HT-29 (cell line): Measurements from ENCODE around the gene DPY30. TPM values are rescaled to one million over a fixed set of nuclear protein-coding genes. Genes with fewer than 3 reads are reported as not detected.

Source experiments
- DNase-seq: peaks from one replicate; pipeline ENCODE4 v3.0.0-alpha.2; 2015; ENCODE audit warnings: low spot score
- total RNA-seq: library from RNA; depleted of rRNA; stranded (reverse); fragments of >200 nt; shearing (Covaris generic); gene quantifications from 2 replicates; pipeline ENCODE4 v1.2.3, GENCODE V29; 2014

Gene DPY30
- total RNA-seq, 1 experiment from 2014 or later = 63.7 TPM

DNA sequence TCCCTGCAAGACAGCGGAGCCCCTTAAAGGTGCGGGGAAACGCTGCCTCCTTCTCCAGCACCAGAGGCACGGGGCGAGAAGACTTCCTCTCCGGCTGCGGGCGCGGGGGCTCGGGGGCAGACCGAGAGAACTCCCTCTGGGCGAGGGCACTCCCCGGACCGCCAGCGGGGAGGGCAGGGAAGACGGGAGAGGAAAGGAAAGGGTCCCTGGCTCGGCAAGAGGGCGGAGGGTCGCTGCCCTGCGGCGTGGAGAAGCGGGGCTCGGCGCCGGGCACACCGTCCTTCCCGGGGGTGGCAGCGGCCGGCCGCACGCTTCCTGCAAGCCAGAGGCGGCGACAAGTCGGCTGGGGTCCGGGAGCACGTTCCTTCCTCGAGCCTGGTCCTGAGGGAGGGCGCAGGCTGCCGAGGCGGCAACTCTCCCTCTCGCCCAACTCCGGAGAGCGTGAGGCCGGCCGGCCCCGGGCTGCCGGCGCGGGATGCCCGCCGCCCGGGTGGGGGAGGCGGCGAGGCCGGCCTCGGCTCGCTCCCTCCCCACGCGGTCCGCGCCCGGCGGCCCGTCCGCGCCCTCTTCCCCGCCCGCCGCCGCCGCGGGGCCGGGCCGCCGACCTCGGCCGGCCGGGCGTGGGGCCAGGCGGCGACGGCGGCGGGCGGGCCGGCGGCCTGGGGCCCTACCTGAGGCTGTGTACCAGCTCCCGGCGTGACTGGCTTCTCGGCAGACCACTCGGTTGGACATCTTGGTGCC lies 29.9 kb downstream of the DPY30 start:
- peak; percentile 38 for DNase-seq

DNA sequence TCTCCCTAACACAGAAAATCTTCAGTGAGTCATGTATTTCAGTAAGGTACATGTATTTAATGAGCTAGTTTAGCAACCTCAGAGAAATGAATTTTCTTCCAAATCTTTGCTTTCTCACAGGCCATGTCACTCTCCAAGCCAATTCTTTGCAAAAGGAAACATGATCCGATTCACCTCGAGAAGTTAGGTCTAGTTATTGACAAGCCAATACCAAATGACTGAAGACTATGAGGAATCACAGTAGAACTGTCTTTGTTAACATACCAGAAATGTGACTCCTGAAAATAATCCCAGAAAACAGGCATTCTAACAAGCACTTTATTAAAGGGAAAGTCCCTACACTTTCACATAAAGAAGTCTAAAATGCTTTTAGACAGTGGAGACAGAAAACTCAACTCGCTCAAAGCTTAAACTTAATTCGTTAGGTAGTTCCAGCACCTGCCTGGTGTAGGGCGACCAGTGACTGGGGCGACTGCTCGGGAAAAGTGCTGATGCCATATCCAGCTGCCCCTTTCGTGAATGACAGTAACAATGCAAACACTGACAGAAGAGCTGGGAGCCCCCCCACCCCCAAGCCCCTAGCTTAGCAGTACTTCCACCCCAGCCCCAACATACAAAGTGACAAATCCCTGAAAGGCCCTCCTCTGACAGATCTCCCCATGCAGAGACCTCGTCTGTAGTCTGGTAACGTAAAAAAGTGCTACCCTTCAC lies 30.6 kb downstream of the DPY30 start:
- DNase-seq = peak; percentile 50

DNA sequence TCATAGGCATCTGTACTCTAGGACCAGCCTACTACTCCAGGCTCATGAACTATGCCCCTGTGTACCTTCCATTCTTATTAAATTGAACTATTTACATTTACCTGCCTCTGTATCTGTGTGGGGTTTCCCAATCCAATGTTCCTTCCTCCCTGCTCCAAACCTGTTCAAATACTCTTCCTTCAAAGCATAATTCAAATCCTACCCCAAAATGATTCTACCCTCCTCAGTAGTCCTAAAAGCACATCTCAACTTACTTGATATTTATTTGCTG lies 32.5 kb downstream of the DPY30 start:
- DNase-seq = no peak

DNA sequence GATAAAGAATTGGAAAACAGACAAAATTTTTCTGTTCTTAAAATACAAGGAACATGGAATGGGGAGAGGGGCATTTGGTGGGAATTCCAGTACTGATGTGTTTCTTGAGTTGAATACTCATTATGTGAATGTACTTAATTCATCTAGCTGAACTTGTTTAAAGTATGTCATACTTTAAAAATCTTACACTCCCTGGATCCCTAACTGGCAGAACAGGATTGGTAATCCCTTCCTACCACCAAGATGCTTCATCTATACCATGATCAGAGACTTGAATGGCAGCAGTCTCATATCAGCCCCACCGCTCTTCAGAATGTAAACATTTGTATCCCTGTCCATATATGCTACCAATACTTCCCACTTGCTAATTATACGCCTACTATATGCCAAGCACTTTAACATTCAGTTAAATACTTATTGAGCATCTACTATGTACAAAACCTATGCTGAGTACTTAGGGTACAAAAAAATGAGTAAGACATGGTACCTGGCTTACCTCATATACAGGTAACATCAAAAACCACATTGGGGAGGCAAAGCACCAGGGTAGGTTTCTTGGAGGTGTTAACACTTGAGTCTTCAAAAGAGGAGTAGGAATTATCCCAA lies 34.1 kb downstream of the DPY30 start:
- DNase-seq = no peak

DNA sequence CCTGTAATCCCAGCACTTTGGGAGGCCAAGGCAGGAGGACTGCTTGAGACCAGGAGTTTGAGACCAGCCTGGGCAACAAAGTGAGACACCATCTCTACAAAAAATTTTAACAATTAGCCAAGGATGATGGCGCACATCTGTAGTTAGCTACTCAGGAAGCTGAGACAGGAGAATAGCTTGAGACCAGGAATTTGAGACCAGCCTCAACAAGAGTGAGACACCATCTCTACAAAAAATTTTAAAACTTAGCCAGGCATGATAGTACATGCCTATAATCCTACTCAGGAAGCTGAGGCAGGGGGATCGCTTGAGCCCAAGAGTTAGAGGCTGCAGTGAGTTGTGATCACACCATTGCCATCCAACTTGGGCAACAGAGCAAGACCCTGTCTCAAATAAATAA lies 35.8 kb downstream of the DPY30 start:
- DNase-seq = no peak

DNA sequence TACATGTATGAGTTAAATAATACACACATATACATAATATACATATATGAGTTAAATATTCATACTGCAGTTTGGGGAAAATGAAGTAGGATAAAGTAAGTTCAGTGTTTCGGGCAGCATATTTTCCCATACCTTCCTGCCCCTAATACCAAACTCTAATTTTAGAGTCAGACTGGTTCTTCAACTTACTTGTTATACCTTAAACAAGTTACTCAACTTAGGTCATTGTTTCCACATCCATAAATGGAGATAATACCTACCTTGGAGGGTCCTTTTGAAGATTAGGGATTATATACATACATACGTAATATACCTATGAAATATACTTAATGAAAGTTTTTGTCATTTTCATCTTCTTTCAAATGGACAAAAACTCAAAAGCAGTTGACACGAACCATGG lies 37.2 kb downstream of the DPY30 start:
- no peak for DNase-seq

DNA sequence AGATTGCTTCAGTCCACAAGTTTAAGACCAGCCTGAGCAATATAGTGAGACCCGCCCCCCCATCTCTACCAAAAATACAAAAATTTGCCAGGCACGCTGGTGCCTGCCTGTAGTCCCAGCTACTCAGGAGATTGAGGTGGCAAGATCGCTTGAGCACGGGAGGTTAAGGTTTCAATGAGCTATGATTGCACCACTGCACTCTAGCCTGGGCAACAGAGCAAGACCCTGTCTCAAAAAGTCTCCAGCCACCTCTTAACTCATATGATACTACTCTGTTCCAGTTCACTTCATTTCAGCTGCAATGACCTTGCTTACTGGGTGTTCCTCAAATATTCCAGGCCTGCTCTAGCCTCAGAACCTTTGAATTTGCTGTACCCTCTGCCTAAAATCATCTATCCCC lies 40.2 kb downstream of the DPY30 start:
- no peak for DNase-seq

DNA sequence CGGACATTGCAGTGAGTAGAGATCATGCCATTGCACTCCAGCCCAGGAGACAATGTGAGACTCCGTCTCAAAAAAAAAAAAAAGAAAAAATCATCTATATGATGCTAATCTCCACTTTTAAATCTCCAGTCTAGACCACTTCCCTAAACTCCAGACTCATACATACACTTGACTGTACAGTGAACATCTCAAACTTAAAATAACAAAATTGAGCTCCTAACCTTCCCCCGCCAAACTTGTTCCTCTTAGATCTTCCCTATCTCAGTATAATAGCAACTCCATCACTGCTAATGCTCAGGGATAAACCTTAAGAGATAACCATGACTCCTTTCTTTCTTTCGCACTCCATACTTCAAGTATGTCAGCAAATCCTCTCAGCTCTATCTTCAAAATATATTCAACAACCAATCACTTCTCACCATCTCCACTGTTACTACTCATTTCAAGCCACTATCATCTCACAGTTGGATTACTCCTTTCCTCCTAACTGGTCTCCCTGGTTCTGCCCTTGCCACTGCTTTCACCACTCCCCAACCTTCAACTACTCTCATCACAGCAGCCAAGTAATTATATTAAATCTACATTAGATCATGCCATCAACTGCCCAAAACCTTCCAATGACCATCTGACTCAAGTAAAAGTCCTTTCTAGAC lies 40.7 kb downstream of the DPY30 start:
- DNase-seq = no peak

DNA sequence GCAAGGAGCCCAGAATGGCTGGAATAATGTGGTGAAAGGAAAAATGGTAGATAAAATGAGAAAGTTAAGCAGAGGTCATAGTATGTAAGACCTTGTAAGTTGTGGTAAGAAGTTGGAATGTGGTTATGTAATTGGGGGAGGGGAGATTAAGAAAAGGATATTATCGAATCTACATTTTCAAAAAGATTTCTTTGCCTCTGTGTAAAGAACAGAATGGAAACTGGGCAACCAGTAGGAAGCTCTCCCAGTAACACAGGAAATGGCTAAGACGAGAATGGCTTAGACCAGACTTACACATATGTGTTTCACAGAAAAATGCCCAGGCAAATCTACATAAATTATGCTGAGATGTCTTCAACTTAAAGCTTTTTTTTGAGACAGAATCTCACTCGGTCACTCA lies 42.0 kb downstream of the DPY30 start:
- no peak for DNase-seq

DNA sequence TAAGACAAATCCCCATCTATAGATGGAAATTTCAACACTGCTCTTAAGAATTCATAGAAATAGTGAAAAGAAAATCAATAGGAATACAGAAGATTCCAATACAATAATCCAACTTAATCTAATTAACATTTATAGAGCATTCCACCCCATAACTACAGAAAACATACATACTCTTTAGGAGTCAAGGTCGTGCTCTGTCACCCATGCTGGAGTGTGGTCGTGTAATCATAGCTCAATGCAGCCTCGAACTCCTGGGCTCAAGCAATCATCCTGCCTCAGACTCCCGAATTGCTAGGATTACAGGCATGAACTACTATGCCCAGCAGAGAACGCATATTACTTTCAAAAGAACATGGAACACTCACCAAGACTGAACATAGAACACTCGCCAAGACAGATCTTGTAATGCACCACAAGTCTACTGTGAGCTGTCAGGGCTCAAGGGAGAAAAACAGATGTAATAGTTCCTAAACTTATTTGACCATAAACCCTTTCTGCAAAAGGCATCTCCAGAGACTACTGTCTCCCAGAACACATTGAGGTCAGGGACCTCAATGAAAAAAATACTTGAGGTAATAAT lies 42.9 kb downstream of the DPY30 start:
- no peak for DNase-seq

DNA sequence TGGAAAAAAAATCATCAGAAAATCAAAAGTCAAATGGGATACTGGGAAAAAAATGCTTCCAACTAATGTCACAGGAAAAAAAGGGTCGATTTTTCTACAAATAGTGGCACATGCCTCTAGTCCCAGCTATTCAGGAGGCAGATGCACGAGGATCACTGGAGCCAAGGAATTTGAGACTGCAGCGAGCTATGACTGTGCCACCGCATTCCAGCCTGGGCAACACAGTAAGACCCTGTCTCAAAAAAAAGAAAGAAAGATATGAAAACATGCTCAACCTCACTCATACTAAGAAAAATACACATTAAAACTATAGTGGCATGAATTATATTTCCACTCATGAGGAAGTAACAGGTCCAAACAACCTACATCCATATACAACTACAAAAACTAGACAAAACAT lies 46.7 kb downstream of the DPY30 start:
- DNase-seq = no peak

DNA sequence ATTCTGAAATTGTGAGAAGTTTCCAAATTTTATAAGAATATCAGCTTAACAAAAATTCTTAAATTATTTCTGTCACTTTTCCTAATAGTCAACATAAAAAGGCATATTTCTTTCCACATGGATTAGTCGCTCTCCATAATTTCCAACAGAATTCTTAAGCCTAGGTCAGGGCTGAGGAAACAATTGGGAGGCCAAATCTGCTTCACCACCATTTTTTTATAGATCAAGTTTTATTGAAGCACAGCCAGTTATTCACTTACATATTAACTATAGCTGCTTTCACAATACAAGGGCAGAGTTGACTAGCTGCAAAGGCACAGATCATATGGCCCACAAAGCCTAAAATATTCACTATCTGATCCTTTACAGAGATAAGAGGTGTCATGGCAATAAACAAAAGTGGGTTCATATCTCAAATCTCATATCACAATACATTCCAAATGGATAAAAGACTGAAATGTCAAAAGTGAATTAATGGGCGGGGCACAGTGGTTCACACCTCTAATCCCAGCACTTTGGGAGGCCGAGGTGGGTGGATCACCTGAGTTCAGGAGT lies 47.5 kb downstream of the DPY30 start:
- peak; percentile 57 for DNase-seq

DNA sequence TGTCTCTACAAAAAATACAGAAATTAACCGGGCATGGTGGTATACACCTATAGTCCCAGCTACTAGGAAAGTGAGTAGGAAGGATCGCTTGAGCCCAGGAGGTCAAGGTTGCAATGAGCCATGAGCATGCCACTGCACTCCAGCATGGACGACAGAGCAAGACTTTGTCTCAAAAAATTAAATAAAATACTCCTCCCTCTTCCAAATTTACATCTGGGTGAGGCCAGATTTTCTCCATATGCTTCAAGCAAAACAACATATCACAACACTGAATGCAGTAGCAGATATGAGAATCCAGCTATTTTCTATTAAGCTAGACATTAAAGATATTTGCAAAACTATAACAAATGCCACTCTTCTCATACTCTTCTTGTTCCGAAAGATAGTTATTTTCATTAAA lies 49.7 kb downstream of the DPY30 start:
- no peak for DNase-seq

DNA sequence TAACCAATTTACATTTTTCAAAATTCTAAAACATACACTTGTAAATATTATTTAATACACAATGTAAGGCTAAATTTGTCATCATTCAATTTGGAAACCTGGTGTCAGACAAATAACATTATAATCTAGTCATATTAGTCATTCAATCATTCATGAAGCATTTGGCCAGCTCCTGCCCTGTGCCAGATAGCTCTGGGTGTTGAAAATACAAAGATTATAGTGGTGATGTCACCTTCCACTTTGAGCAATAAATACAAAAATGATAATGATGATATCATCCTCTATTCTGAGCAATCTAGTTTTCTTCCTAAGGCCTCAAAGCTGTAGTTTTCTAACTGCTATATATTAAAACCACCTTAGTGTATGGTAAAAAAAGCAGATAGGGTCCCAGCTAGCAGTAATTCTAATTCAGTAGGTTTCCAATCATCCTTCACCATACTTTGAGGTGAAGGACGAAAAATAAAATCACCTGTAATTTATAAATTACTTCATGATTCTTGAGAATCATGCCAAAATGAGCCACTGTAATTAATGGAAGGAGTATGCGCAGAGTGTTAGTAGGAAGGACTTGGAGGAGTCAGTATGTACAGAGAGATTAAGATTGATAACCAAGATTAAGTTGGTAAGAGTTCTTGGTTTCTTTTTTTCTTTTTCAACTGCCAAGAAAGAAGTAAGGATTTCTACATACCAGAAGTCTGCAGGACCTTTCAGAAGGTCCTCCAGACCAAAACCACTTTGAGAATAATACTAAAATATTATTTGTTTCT lies 52.0 kb downstream of the DPY30 start:
- no peak for DNase-seq

DNA sequence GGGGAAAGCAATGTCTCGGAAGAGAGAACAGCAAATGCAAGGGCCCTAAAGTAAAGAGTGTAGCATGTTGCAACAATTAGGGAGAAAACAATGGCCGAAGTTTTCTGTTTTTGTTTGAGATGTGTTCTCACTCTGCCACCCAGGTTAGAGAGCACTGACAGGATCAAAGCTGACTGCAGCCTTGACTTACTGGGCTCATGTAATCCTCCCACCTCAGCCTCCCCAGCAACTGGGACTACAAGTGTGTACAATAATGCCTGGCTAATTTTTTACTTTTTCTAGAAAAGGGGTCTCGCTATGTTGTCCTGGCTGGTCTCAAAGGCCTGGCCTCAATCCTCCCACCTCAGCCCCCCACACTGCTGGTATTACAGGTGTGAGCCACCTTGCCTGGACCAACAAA lies 52.7 kb downstream of the DPY30 start:
- no peak for DNase-seq

DNA sequence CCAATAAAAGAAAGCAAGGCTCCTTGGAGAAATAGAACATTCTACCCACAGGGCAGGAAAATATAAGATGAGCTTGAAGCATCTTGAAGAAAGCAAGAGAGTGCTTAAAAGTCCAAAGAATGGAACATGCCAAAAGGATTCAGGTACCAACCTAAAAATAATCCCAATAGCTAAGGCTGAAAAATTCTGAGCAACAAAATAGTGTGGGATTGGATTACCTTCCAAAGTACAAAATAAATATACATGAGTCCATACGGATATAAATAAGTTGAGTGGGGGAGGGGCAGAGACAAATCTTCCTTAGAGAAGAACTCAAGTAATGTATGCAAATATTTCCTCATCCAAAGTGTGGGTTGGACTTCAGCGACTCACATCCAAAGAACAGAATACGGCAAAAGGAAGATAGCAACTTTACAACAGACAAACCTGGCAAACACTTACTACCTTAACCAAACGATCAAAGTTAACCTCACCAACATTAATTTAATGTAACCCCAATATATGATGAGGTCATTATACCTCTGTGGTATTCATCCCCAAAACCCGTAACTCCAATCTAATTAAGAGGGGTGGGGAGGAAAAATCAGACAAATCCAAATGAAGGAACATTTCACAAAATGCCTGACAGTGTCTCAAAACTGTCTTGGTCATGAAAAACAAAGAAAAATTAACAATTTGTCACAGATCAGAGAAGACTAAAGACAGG lies 55.7 kb downstream of the DPY30 start:
- no peak for DNase-seq

DNA sequence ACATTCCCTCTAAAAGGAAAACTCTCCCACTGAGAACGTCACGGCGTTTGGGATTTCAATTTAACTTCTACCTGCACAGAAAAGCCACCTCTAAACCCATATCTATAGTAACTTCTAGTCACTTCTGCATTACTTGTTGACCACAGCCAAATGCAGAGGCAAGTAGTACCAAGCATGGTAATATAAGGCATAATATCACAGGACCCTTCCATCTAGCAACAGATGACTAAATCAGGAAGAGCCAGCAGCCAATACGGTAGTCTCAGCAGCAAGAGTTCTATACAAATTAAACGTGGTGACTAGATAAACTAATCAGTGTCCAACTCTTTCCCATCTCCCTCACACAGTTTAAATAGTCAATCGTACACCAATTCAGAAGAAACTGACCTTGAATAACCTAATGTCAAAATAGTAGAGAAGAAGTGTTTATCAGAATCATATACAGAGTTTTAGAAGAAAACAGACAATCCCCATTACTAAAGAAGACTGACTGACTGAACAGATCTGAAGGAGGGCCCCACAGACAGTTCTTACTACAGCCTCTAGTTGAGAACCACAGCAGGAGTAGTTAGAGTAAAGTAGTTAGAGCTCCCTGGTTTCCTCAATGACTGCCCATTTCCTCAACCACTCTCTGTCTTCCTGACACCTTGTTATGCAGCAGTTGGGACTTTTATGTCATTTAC lies 58.8 kb downstream of the DPY30 start:
- DNase-seq = peak; percentile 26

DNA sequence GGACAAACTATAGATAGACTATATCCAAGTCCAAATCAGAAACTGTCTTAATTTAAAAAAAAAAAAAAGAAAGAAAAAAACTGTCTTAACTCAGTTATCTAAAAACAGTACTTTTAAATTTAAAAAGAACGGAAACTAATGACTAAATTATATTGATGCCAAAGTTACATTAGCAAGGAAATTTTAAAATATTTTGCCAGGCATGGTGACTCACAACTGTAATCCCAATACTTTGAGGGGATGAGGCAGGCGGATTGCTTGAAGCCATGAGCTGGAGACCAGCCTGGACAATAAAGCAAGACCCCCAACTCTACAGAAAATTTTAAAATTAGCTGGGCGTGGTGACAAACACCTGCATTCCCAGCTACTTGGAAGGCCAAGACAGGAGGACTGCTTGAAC lies 59.6 kb downstream of the DPY30 start:
- DNase-seq = no peak

DNA sequence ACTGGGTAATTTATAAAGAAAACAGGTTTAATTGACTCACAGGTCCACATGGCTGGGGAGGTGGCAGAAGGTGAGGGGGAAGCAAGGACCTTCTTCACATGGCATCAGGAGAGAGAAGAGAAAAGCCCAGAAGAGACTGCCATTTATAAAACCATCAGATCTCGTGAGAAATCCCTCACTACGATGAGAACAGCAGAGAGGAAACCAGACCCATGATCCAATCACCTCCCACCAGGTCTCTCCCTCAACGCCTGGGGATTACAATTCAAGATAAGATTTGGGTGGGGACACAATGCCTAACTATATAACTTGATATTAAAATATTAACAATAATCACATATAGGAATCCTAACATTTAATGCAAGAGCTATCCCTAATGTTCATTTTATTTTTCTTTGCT lies 60.6 kb downstream of the DPY30 start:
- DNase-seq = no peak

DNA sequence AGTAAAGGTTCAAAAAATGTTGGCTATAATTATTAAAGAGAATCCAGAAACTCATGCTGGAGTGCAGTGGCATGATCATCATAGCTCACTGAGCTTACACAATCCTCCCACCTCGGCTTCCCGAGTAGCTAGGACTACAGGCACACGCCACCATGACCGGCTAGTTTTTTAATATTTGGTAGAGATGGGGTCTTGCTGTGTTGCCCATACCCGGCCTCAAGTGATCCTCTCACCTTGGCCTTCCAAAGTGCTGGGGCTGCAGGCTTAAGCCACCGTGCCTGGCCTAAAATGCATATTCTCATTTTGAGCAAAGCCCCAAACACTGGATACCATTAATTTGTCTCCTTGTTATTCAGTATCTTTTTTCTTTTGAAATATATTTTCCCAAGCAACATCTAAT lies 61.2 kb downstream of the DPY30 start:
- DNase-seq = no peak
